NT2/D1 (cell line): ENCODE data around the gene MAST4.

Experiments
- SUZ12 ChIP-seq: IDR thresholded peaks from 2 replicates; pipeline ENCODE4 v1.6.1; 2011; ENCODE audit not compliant: insufficient read length, insufficient read depth; ENCODE audit errors: extremely low read depth
- YY1 ChIP-seq: IDR thresholded peaks from 2 replicates; pipeline ENCODE4 v1.6.1; 2011; ENCODE audit not compliant: insufficient read length, insufficient read depth
- ZNF274 ChIP-seq: IDR thresholded peaks from 2 replicates; pipeline ENCODE4 v1.6.1; 2011; ENCODE audit warnings: mild to moderate bottlenecking, low read depth, low read length

DNA sequence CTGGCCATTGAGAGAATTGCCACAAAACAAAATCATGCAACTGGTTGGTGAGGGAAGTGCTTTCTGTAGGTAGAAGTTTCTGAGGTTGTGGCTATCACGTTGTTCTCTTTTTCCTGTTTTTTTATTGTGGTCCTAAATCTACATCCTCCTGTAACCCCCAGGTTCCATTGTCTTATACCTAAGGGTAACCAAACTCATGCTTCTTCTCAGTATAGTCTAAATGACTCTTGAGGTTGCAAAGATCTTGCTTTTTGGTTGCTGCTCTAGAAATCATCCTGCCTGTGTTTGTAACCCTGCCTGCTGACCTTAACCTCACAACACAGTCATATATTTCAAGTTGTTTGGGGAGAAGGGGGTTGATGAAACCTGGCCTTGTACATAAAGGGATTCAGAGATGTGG lies 327.3 kb downstream of the MAST4 start:
- no peak for TF ChIP-seq ZNF274
- no peak for TF ChIP-seq SUZ12
- no peak for TF ChIP-seq YY1
